SJSA1 (cell line): ENCODE results near the gene MYADML2. TPM values are rescaled to one million over a fixed set of nuclear protein-coding genes. Genes with fewer than 3 reads are reported as not detected.
A peak's percentile ranks its signal among the peaks of the same experiment; 100 is the strongest.

Source experiments
- DNase-seq, 2 experiments: peaks; one replicate each; pipeline ENCODE4 v3.0.0-alpha.2; 2015 to 2020; ENCODE audit warnings: low spot score in 2 of 2, low read depth in 1 of 2
- H3K27ac ChIP-seq: fragments of 250-450 bp; sonication (Bioruptor Pico); 2 replicates; pipeline ENCODE4 v1.5.1; 2020; ENCODE audit warnings: mild to moderate bottlenecking, moderate library complexity
- H3K27me3 ChIP-seq: fragments of 250-450 bp; sonication (Bioruptor Pico); replicated peaks from 2 replicates; pipeline ENCODE4 v1.5.1; 2020; ENCODE audit warnings: mild to moderate bottlenecking, moderate library complexity
- H3K36me3 ChIP-seq: fragments of 250-450 bp; sonication (Bioruptor Pico); 2 replicates; pipeline ENCODE4 v1.5.1; 2020; ENCODE audit warnings: mild to moderate bottlenecking
- H3K4me1 ChIP-seq: fragments of 250-450 bp; sonication (Bioruptor Pico); replicated peaks from 2 replicates; pipeline ENCODE4 v1.6.1; 2021; ENCODE audit warnings: mild to moderate bottlenecking
- H3K4me3 ChIP-seq: fragments of 250-450 bp; sonication (Bioruptor Pico); 2 replicates; pipeline ENCODE4 v1.5.1; 2020; ENCODE audit warnings: mild to moderate bottlenecking
- H3K9me3 ChIP-seq: fragments of 250-450 bp; sonication (Bioruptor Pico); replicated peaks from 2 replicates; pipeline ENCODE4 v1.5.1; 2020; ENCODE audit warnings: mild to moderate bottlenecking
- total RNA-seq: library from RNA; depleted of rRNA; stranded (reverse); fragments of >200 nt; shearing (Covaris generic); gene quantifications from 2 replicates; pipeline ENCODE4 v1.2.3, GENCODE V29; 2014

MYADML2 gene
- total RNA-seq, 1 experiment from 2014 or later = not detected

DNA sequence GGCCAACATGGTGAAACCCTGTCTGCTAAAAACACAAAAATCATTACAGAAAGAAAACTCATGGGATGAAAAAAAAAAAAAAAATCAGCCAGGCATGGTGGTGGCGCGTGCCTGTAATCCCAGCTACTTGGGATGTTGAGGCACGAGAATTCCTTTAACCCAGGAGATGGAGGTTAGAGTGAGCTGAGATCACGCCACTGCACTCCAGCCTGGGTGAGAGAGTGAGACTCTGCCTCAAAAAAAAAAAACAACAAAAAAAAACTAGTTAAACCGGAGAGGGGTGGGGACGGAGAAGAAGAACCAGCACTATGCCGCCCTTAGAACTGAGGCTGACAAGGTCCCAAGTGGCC lies 21.3 kb upstream of the MYADML2 start:
- no peak overlapping the region for H3K4me3 ChIP-seq
- peaks cover 10% of the 10 kb centered on the region for H3K4me1 ChIP-seq
- H3K36me3 ChIP-seq = no peaks in the 10 kb centered on the region
- no peaks in the 10 kb centered on the region for H3K9me3 ChIP-seq
- no peak for DNase-seq
- H3K27me3 ChIP-seq = peaks cover 33% of the 10 kb centered on the region
- H3K27ac ChIP-seq = no peak overlapping the region

- H3K4me3 ChIP-seq = no peak overlapping the region
- H3K9me3 ChIP-seq = no peaks in the 10 kb centered on the region
- peaks cover 39% of the 10 kb centered on the region for H3K27me3 ChIP-seq
- peak; percentile 62 to 80 for DNase-seq
- no peak overlapping the region for H3K27ac ChIP-seq
- no peaks in the 10 kb centered on the region for H3K36me3 ChIP-seq
- peaks cover 10% of the 10 kb centered on the region for H3K4me1 ChIP-seq
These were observed 20.7 kb upstream of the MYADML2 start for GRCh38 chr17:81967533-81968395.

DNA sequence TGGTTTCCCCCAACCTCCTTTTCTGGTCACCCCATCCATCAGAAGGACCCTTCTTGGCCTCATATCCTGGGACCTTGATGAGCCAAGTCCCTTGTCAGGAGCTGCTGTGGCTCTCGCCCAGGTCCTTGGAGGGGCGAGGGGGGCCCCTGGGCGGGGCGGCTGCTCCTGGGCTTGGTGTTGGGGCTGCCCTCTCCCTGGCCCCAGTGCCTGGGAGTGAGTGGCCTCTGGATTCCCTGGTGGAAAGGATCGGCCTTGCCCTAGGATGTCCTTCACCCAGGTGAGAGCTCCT lies 20.2 kb upstream of the MYADML2 start:
- Histone ChIP-seq H3K4me3 (no peak overlapping the region), H3K27ac (no peak overlapping the region)
- DNase-seq = no peak

DNA sequence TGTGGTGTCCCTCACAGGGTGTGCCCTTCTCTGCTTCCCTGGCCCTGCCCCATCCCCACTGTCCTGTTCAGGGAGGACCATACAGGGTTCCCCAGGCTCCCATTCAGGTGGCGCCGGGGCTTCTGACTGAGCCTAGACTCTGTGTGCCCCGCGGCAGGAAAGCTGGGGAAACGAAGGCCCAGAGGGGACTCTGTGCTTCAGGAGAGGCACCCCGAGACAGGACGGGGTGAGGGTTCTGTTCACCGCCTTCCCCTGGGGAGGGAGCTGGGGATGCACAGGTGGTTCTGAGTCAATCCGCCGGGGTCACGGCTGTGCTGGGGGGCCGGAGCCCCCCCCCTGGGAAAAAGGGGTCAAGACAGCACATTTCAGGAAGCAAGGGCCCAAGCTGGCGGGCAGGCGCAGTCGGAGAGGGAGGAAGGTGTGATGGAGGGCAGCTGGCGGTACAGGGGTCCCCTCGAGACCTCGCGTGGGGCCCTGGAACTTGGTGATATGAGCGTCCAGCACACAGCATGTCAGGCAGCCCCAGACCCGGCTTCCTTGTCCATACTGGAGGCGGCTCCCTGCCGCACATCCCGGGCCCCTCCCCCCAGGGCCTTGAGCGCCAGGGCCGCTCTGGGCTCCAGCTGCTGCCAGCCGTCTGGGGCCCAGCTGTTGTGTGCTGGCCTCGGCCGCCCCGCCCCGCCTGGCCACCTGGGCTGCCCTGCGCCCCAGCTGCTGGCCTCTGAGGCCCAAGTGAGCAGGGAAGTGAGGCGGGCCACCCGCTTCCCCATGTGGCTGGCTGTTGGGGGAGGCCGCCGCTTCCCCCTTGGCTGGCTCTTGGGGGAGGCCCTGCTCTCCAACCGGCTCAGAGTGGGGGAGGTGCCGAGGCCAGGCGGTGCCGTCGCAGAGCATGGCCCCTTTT lies 19.6 kb upstream of the MYADML2 start:
- DNase-seq = no peak
- Histone ChIP-seq H3K4me1 (peaks cover 16% of the 10 kb centered on the region), H3K27ac (no peak overlapping the region), H3K36me3 (no peaks in the 10 kb centered on the region), H3K27me3 (peaks cover 47% of the 10 kb centered on the region), H3K9me3 (no peaks in the 10 kb centered on the region), H3K4me3 (no peak overlapping the region)

More for the DNA sequence above, 20.2 kb upstream of the MYADML2 start:
- peaks cover 10% of the 10 kb centered on the region for H3K4me1 ChIP-seq
- H3K36me3 ChIP-seq = no peaks in the 10 kb centered on the region
- no peaks in the 10 kb centered on the region for H3K9me3 ChIP-seq
- peaks cover 45% of the 10 kb centered on the region for H3K27me3 ChIP-seq

DNA sequence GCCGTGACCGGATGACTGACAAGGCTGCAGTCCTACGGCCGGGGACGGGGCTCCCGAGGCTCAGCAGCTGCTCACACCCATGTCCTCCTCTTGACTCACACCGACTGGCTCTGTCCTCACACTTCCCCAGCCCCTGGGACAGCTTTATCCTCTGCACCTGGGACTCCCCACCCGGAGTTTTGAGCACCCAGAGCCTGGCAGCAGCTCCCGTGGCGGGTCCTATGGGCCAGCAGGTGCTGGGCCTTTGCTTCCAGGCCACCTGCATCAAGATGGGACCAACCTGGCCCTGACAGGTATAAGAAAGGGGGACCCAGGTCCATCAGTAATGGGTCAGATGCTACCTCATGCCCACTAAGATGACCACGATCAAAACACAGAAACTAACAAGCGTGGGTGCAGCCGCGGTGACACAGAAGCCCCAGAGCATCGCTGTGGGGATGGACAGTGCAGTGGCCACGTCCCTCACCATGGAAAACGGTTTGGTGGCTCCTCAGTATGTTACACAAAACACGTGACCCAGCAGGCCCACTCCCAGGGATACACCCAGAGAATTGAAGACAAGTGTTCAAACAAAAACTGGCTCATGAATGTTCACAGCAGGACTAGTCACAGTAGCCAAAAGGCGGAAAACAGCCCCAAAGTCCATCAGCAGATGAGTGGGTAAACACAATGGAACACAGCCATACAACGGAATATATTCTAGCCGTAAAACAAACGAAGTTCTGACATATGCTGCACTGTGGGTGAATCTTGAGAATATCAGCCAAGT lies 17.2 kb upstream of the MYADML2 start:
- H3K27ac ChIP-seq = no peak overlapping the region

DNA sequence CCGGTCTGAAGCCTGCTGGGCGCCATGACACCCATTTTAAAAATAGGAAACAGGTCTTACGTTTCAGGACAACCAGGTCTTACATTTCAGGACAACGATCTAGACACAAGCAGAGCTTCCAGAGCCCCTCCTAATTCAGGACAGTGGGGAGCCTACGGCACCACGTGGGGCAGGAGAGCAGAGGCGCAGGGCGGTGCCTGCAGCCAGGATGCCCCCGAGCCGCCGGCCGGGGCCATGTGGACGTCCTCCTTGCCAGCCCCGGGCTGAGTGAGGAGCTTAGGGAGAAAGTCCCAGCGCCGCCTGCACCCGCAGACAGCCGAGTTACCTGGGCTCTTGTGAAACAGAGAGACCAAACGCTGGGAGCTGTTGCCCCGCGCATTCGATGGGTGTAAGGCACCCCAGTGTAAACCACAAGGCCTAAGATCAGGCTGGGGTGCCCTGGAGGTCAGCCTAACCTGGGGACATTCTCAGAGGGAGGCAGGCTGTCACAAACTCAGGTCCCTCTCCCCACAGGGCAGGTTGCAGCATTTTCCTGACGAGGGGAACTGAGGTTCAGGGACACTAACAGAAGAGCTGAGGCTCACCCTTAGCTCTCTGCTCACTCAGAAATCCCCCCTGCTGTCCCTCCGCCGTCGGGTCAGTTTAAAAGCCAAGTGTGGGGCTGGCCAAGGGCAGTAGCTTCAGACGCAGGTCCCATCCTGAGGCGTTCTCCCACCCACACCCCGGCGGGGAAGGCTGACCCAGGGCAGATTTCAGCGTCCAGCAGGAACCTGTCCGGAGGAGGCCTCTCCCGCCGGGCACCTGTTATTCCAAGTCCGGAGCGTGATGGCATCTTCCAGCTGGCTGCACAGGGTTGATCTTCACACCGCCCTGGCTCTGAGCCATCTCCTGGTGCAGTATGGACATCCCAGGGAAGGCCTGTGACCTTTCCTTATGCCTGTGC lies 15.7 kb upstream of the MYADML2 start:
- H3K4me3 ChIP-seq = no peak overlapping the region
- H3K4me1 ChIP-seq = peaks cover 36% of the 10 kb centered on the region
- 0 out of 2 replicates have a peak, but pooled peaks cover 3% of the 10 kb centered on the region for H3K36me3 ChIP-seq
- H3K27me3 ChIP-seq = peaks cover 71% of the 10 kb centered on the region
- H3K9me3 ChIP-seq = peaks cover 14% of the 10 kb centered on the region
- no peak for DNase-seq
- H3K27ac ChIP-seq = no peak overlapping the region

More for the DNA sequence above, 17.2 kb upstream of the MYADML2 start:
- H3K27me3 ChIP-seq = peaks cover 60% of the 10 kb centered on the region
- H3K9me3 ChIP-seq = peaks cover 13% of the 10 kb centered on the region
- DNase-seq = no peak
- H3K4me1 ChIP-seq = peaks cover 38% of the 10 kb centered on the region
- H3K36me3 ChIP-seq = 0 out of 2 replicates have a peak, but pooled peaks cover 3% of the 10 kb centered on the region
- H3K4me3 ChIP-seq = no peak overlapping the region

DNA sequence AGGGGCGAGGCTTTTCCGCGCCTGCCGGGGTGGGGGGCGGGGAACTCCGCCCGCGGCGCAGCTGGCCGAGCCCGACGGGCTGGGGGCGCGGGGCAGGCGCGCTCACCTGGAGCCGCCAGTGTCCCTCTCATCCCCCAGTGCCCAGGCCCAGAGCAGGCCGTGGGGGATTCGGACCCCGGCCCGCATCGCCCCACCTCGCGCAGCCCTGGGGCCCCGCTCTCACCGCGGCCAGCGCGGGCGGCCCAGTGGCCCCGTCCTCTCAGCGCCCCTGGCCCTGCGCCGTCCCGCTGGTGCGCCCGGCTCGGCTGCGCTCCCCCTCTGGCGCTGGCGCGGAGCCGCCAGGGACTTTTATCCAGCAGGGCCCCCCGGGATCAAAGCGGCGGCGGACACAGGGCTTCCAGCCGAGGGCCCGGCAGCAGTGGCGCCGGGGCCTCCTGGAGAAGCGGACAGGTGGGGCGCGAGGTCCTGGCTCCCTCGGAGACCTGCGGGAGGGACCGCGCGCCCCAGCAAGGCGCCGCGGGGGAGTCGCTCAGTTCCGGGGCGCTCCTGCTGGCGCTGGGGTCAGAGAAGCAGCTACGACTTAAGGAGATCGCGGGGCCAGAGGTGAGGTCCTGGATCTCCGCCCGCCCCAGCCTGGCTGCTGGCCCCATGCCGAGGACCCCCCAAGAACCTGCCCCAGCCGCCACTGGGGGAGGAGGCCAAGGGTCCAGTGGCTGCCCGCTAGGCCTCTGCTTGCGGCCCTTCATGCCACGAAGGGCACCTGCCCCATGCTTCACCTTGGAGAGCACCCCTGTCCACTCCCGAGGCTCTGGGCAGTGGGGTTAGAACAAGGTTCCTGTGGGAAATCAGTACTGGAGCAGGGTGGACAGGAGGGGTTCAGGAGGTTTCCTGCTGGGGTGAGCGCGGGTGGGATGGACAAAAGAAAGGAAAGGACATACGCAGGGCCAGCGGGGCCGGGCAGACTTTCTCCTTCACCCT lies 14.8 kb upstream of the MYADML2 start:
- H3K9me3 ChIP-seq = peaks cover 14% of the 10 kb centered on the region
- peaks cover 81% of the 10 kb centered on the region for H3K27me3 ChIP-seq
- H3K27ac ChIP-seq = no peak overlapping the region
- H3K36me3 ChIP-seq = 0 out of 2 replicates have a peak, but pooled peaks cover 3% of the 10 kb centered on the region
- H3K4me1 ChIP-seq = peaks cover 31% of the 10 kb centered on the region
- DNase-seq = no peak
- H3K4me3 ChIP-seq = no peak overlapping the region; the same call in 1 of the 2 replicates

DNA sequence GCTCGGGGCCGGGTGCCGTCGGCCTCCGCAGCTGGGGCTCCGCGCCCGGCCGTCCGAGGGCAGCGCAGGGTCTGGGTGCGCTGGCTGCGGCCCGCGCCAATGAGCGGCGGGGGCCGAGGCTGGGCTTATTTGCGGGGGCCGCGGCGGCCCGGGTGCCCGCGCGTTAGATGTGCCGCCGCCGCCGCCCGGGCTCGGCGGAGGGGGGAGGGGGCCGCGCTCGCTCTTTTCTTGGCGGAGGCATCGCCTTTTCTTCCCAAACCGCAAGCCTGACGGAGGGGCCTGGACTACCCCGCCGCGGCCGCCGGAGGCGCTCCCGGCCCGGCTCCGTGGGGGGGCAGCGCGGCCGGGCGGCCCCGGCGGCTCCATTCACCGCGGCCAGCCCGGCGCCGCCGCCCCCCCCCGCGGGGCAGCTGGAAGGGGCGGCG lies 14.1 kb upstream of the MYADML2 start, which contains the start of gene NOTUM:
Gene NOTUM, minus strand, starts transcription at position 101 of the 425 bp plus-strand sequence. CDS start 278 bp downstream, outside the sequence.
- Histone ChIP-seq H3K27me3 (peaks cover 84% of the 10 kb centered on the region), H3K9me3 (peaks cover 14% of the 10 kb centered on the region), H3K4me3 (peak within 1 kb of the TSS; percentile 34), H3K27ac (no peak within 1 kb of the TSS), H3K36me3 (0 out of 2 replicates have a peak, but pooled peaks cover 3% of the 10 kb centered on the region), H3K4me1 (peaks cover 31% of the 10 kb centered on the region)
- peak; percentile 44 to 78 for DNase-seq

DNA sequence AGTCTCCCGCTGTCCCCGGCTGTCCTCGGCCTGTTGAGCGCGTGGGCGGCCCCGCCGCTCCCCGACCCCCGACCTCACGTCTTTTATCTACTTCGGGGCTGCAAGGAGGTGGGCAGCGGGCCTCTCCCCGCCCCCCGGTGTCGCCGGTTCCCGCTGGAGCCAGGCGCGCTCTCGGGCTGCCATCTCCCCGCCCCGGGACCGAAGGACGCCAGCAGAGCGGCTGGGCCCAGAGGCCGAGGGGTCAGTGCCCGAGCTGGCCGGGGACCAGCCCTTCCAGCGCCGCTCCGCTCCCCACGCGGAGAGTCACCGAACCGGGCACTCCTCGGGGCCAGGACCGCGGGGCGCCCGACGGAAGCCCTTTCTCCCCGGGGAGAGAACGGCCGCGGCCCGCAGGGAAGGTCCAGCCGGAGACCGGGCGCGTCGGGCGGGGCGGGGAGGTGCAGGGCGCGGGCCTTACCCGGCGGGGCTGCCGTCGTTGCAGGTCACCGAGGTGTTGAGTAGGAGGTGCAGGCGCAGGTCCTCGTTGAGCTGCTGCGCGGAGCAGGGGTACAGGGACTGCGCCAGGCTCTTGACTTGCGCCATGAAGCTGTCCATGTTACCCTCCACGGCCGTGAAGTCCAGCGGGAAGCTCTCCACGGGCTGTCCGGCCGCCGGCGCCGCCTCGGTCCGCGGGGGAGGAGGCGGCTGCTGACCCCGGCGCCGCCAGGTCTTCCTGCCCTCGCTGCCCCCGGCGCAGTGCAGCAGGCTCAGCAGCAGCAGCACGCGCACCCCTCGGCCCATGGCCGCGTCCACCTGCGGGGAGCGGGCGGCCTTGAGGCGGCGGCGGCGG lies 13.3 kb upstream of the MYADML2 start:
- Histone ChIP-seq H3K27me3 (peaks cover 80% of the 10 kb centered on the region), H3K4me3 (peak overlapping the region; percentile 34), H3K36me3 (0 out of 2 replicates have a peak, but pooled peaks cover 3% of the 10 kb centered on the region), H3K9me3 (peaks cover 14% of the 10 kb centered on the region), H3K27ac (no peak overlapping the region), H3K4me1 (peaks cover 31% of the 10 kb centered on the region)
- peak in 1 of 2 experiments; percentile 42 for DNase-seq

DNA sequence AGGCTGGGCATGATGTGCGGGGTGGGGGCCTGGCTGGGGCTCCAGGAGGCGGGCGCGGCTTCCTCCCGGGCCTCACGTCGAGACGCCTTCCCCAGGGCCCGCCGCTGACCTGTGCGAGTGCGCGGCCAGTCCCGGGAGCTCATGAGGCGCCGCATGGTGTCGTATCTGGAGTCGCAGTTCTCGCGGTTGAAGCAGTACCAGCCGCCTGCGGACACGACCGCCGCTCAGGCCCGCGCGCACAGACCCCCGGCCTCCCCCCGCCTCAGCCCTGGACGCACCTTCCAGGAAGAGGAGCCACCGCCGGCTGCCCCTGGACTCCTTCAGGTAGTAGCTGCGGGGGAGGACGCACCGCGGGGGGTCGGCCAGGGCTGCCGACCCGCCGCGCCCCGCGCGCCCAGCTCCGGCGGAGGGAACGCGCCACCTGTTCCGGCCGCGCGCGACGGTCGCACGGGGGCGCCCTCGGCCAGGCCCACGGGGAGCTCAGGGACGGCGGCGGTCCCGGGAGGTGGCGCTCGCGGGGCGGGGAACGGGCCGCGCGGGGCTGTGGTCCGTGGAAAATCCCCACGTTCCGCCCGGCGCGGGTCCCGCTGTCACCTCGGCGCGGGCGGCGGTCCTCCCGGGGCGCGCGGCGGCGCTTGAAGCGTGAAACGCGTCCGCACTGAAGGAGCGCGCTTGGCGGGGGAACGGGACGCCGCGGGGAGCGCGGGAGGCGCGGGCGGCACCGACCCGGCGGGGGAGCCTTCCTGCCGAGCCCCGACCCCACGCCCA lies 12.5 kb upstream of the MYADML2 start:
- Histone ChIP-seq H3K4me1 (peaks cover 31% of the 10 kb centered on the region), H3K9me3 (peaks cover 14% of the 10 kb centered on the region), H3K36me3 (0 out of 2 replicates have a peak, but pooled peaks cover 3% of the 10 kb centered on the region), H3K27ac (no peak overlapping the region), H3K27me3 (peaks cover 77% of the 10 kb centered on the region), H3K4me3 (peak overlapping the region; percentile 34)
- peak; percentile 69 for DNase-seq
